ENCODE measurements around the gene LRRC63.

DNA sequence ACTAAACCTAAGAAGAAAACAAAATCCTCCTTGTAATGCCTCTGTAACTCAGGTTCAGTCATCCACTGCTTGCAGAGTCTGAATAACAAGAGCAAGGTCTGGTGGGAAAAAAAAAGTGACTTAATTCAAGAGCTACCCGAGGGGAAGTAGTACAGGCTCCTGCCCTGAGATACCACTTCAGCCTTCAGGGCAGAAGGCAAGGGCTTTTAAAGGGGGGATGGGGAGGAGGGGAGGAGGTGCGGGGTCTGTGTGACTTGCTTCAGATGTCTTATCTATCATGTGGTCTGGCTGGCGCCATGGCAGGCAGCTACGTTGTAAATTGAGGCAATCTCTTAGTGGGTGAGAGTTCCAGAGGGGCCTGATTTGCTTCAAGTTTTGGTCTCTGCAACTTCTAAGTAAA, 66.7 kb downstream of the LRRC63 start:
- TF ChIP-seq CTCF (IDR thresholded peaks at IDR 0.05) (no peak), POLR2A (IDR thresholded peaks at IDR 0.05) (no peak)
